ENCODE results near the gene LRRC9.

DNA sequence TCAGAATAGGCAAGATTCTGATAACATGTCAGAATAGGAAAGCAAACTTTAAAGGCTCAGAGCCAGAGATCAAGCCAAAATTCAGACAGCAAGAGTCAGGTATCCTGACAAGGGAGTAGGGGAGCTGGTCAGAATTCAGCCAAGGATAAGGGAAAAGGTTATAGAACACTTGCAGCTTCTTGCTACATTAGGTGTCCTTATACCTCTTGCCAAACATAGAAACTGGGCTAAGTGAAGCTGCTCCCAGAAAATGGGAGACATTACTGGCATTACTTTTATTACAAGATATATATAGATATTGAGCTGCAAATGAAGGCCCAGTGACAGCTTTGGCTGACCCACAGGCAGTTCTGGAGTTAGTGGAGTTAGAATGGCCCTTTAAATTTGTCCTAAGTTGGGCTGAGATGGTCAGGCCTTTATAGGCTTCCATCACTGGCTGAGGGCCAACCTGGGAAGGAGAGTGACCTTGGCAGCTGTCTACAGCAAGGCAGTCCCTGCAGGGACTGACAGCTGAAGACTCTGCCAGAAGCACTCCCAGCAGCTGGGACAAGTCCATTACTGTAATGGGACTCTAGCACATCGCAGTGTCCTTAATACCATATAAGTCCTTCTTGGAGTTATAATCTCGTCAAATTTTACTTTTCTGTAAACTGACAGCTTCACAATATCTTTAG, 83.0 kb downstream of the LRRC9 start:
- TF ChIP-seq POLR2A (IDR thresholded peaks at IDR 0.05; ENCODE audit: low read depth): no peak
- TF ChIP-seq, protein P1, sequence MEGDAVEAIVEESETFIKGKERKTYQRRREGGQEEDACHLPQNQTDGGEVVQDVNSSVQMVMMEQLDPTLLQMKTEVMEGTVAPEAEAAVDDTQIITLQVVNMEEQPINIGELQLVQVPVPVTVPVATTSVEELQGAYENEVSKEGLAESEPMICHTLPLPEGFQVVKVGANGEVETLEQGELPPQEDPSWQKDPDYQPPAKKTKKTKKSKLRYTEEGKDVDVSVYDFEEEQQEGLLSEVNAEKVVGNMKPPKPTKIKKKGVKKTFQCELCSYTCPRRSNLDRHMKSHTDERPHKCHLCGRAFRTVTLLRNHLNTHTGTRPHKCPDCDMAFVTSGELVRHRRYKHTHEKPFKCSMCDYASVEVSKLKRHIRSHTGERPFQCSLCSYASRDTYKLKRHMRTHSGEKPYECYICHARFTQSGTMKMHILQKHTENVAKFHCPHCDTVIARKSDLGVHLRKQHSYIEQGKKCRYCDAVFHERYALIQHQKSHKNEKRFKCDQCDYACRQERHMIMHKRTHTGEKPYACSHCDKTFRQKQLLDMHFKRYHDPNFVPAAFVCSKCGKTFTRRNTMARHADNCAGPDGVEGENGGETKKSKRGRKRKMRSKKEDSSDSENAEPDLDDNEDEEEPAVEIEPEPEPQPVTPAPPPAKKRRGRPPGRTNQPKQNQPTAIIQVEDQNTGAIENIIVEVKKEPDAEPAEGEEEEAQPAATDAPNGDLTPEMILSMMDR (IDR thresholded peaks at IDR 0.05): no peak
- no peak for TF ChIP-seq POLR2AphosphoS5 (IDR thresholded peaks at IDR 0.05)

Measured in esophagus muscularis mucosa (tissue), 3 donors.